ENCODE measurements around the gene HCRTR1. TPM values are rescaled to one million over a fixed set of nuclear protein-coding genes. Genes with fewer than 3 reads are reported as not detected.

The HCRTR1 gene
- total RNA-seq, 1 donor from 2014 or later = 0.73 TPM

- Mint-ChIP-seq H3K9me3 (ENCODE audit: unreplicated experiment) (no peaks in the 10 kb centered on the region), H3K4me3 (ENCODE audit: unreplicated experiment) (no peak overlapping the region), H3K4me1 (ENCODE audit: unreplicated experiment) (peaks cover 41% of the 10 kb centered on the region), H3K36me3 (ENCODE audit: unreplicated experiment) (no peaks in the 10 kb centered on the region), H3K27ac (ENCODE audit: unreplicated experiment) (peak overlapping the region; percentile 36), H3K27me3 (ENCODE audit: unreplicated experiment) (no peaks in the 10 kb centered on the region)
- no peak for TF ChIP-seq CTCF (IDR thresholded peaks at IDR 0.05)
- DNase-seq (ENCODE audit: extremely low spot score, unreplicated experiment) = peak; percentile 65
These were observed 44.2 kb upstream of the HCRTR1 start for GRCh38 chr1:31573261-31573660.

- Mint-ChIP-seq H3K27ac (ENCODE audit: unreplicated experiment) (no peak overlapping the region), H3K4me3 (ENCODE audit: unreplicated experiment) (no peak overlapping the region), H3K9me3 (ENCODE audit: unreplicated experiment) (no peaks in the 10 kb centered on the region), H3K36me3 (ENCODE audit: unreplicated experiment) (no peaks in the 10 kb centered on the region), H3K4me1 (ENCODE audit: unreplicated experiment) (peaks cover 37% of the 10 kb centered on the region), H3K27me3 (ENCODE audit: unreplicated experiment) (no peaks in the 10 kb centered on the region)
- no peak for TF ChIP-seq CTCF (IDR thresholded peaks at IDR 0.05)
- peak; percentile 38 for DNase-seq (ENCODE audit: extremely low spot score, unreplicated experiment)
These were observed 42.6 kb upstream of the HCRTR1 start for GRCh38 chr1:31574749-31575368.

- Mint-ChIP-seq H3K27me3 (ENCODE audit: unreplicated experiment) (no peaks in the 10 kb centered on the region), H3K4me1 (ENCODE audit: unreplicated experiment) (peaks cover 37% of the 10 kb centered on the region), H3K9me3 (ENCODE audit: unreplicated experiment) (no peaks in the 10 kb centered on the region), H3K36me3 (ENCODE audit: unreplicated experiment) (no peaks in the 10 kb centered on the region), H3K27ac (ENCODE audit: unreplicated experiment) (no peak overlapping the region), H3K4me3 (ENCODE audit: unreplicated experiment) (no peak overlapping the region)
- TF ChIP-seq CTCF (IDR thresholded peaks at IDR 0.05) = no peak
- DNase-seq (ENCODE audit: extremely low spot score, unreplicated experiment) = peak; percentile 80
These were observed 41.9 kb upstream of the HCRTR1 start for GRCh38 chr1:31575369-31576140.

GRCh38 chr1:31576201-31576669 lies 41.3 kb upstream of the HCRTR1 start, which contains the start of gene TINAGL1:
Gene TINAGL1, plus strand, starts transcription at chr1:31576515. Its CDS starts 634 bp downstream, at chr1:31577149.
- Mint-ChIP-seq H3K27me3 (ENCODE audit: unreplicated experiment) (no peaks in the 10 kb centered on the region), H3K27ac (ENCODE audit: unreplicated experiment) (no peak within 1 kb of the TSS), H3K4me1 (ENCODE audit: unreplicated experiment) (peaks cover 37% of the 10 kb centered on the region), H3K36me3 (ENCODE audit: unreplicated experiment) (no peaks in the 10 kb centered on the region), H3K9me3 (ENCODE audit: unreplicated experiment) (no peaks in the 10 kb centered on the region), H3K4me3 (ENCODE audit: unreplicated experiment) (peak within 1 kb of the TSS; percentile 52)
- peak; percentile 69 for DNase-seq (ENCODE audit: extremely low spot score, unreplicated experiment)
- no peak for TF ChIP-seq CTCF (IDR thresholded peaks at IDR 0.05)
